Thoracic aorta (tissue), 2 donors: ENCODE measurements around the gene ZC3H12A. TPM values are rescaled to one million over a fixed set of nuclear protein-coding genes. Genes with fewer than 3 reads are reported as not detected.
A peak's percentile ranks its signal among the peaks of the same experiment; 100 is the strongest.

Experiments used
- ATAC-seq: fragments of 150-250 bp; one replicate; pipeline ENCODE4 v1.8.0; 2017; ENCODE audit warnings: low read depth; ENCODE audit not compliant: insufficient number of reproducible peaks, low FRiP score
- DNase-seq: peaks from one replicate; pipeline ENCODE4 v3.0.0-alpha.2; 2020; ENCODE audit warnings: low spot score
- H3K27ac ChIP-seq, 2 donors: fragments of 200-600 bp; sonication (generic); 1 replicate in 1 of 2; 2 replicates in 1 of 2; pipeline ENCODE4 v1.5.1; 2016; ENCODE audit warnings: mild to moderate bottlenecking in 2 of 2, moderate library complexity in 2 of 2
- H3K27me3 ChIP-seq: fragments of 200-600 bp; sonication (generic); replicated peaks from 2 replicates; pipeline ENCODE4 v1.6.0; 2016; ENCODE audit warnings: mild to moderate bottlenecking; ENCODE audit not compliant: insufficient read depth
- H3K36me3 ChIP-seq: fragments of 200-600 bp; sonication (generic); one replicate; pipeline ENCODE4 v1.5.1; 2016
- H3K4me1 ChIP-seq, 2 donors: fragments of 200-600 bp; sonication (generic); 1 replicate in 1 of 2; 2 replicates in 1 of 2; pipeline versions ENCODE4 v1.5.1 to v1.6.0; 2016; ENCODE audit warnings: low read depth in 2 of 2, mild to moderate bottlenecking in 1 of 2; ENCODE audit not compliant: control insufficient read depth in 1 of 2
- H3K4me3 ChIP-seq: fragments of 200-600 bp; sonication (generic); 2 replicates; pipeline ENCODE4 v1.5.1; 2016; ENCODE audit warnings: mild to moderate bottlenecking
- H3K9me3 ChIP-seq: fragments of 200-600 bp; sonication (generic); 2 replicates; pipeline ENCODE4 v1.5.1; 2016
- CTCF ChIP-seq: fragments of 200-600 bp; sonication (generic); IDR thresholded peaks from one replicate; pipeline ENCODE4 v1.5.1; 2019; ENCODE audit warnings: antibody characterized with exemption
- total RNA-seq, 2 donors: library from RNA; depleted of rRNA; stranded (reverse); fragments of >200 nt; gene quantifications; one replicate each; pipeline versions ENCODE4 v1.1.0 to v1.2.3, GENCODE V29; 2016

The ZC3H12A gene
- total RNA-seq, 2 donors from 2014 or later = 22.1 to 32.4 TPM

- H3K27ac ChIP-seq = peak overlapping the region; percentile 98
- no peaks in the 10 kb centered on the region for H3K27me3 ChIP-seq
- DNase-seq = peak; percentile 85
- peaks cover 43 to 70% of the 10 kb centered on the region in 2 donors for H3K4me1 ChIP-seq
- ATAC-seq = peak; percentile 23
- H3K36me3 ChIP-seq = peaks cover 39% of the 10 kb centered on the region
- no peak for TF ChIP-seq CTCF
- no peaks in the 10 kb centered on the region for H3K9me3 ChIP-seq
- H3K4me3 ChIP-seq = peak overlapping the region; percentile 80
Observed at GRCh38 chr1:37479255-37480124, 5.1 kb downstream of the ZC3H12A start.

GRCh38 chr1:37480125-37480466, 5.7 kb downstream of the ZC3H12A start:
- no peaks in the 10 kb centered on the region for H3K27me3 ChIP-seq
- H3K27ac ChIP-seq = peak overlapping the region; percentile 98
- DNase-seq (no peak), ATAC-seq (no peak)
- no peaks in the 10 kb centered on the region for H3K9me3 ChIP-seq
- H3K4me3 ChIP-seq = peak overlapping the region; percentile 80
- TF ChIP-seq CTCF = no peak
- peaks cover 39% of the 10 kb centered on the region for H3K36me3 ChIP-seq
- peaks cover 49 to 75% of the 10 kb centered on the region in 2 donors for H3K4me1 ChIP-seq

GRCh38 chr1:37480581-37481288, 6.4 kb downstream of the ZC3H12A start:
- no peaks in the 10 kb centered on the region for H3K9me3 ChIP-seq
- ATAC-seq = no peak
- peaks cover 48 to 75% of the 10 kb centered on the region in 2 donors for H3K4me1 ChIP-seq
- peak overlapping the region; percentile 98 for H3K27ac ChIP-seq
- DNase-seq = no peak
- peaks cover 39% of the 10 kb centered on the region for H3K36me3 ChIP-seq
- H3K4me3 ChIP-seq = no peak overlapping the region
- H3K27me3 ChIP-seq = no peaks in the 10 kb centered on the region
- TF ChIP-seq CTCF = no peak

- Histone ChIP-seq H3K27ac (peak overlapping the region; percentile 18 to 98), H3K4me3 (no peak overlapping the region), H3K27me3 (no peaks in the 10 kb centered on the region), H3K9me3 (no peaks in the 10 kb centered on the region), H3K4me1 (peaks cover 51 to 75% of the 10 kb centered on the region in 2 donors), H3K36me3 (peaks cover 39% of the 10 kb centered on the region)
- ATAC-seq = no peak
- TF ChIP-seq CTCF = no peak
- no peak for DNase-seq
Observed at GRCh38 chr1:37481289-37482003, 7.1 kb downstream of the ZC3H12A start.
